GM18951 (cell line): ENCODE results near the gene DPYSL3.

Source experiments
- POLR2A ChIP-seq: IDR thresholded peaks from 4 replicates; pipeline ENCODE4 v1.6.1; 2011; ENCODE audit warnings: mild to moderate bottlenecking; ENCODE audit not compliant: insufficient read length, insufficient read depth; ENCODE audit errors: extremely low read depth
- in situ Hi-C: fragments of 300-500 bp; cut with MboI; formaldehyde crosslinking; loops from one replicate; pipeline ENCODE4 v1.12.0; 2022; ENCODE audit warnings: low sequenced_read_pairs, mixed read lengths, inconsistent platforms; ENCODE audit not compliant: unreplicated experiment

Gene DPYSL3

DNA sequence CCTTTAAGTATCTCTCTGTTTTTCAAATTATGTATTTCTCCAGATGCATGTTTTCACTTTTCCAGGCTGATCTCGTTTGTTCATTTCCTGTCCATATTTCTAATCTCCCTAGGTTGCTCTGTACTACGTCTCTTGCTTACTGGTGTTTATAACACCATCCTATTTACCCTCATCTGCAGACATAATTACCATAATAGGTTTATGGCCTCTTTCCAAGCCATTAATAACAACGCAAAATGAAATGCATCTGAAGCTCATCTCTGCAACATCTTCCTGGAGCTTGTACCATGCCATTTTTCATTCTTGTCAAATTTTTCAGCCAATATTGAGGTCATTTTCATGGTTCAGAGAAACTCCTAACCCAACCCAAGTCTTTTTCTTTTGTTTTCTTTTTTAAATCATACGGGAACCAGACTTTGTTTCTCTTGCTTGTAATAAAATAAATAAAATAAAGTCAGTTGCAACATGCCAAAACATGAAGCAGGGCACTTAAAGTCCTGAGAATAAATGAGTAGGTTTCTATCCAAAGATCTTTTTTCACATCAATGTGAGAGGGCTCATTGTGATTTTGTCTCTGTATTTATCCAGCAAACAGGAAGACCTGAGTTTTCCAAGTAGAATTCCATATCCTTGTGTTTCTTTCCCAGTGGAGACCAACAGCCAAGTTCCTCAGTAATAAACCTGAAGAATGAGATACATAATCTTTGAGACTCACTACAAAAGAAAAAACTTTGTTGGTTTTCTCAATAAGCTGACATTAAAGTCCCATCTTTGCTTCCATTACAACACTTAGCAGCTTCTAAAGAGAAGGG is 37.0 kb downstream of the DPYSL3 start:
- in situ Hi-C loops: no loop called here
- no peak for TF ChIP-seq POLR2A

DNA sequence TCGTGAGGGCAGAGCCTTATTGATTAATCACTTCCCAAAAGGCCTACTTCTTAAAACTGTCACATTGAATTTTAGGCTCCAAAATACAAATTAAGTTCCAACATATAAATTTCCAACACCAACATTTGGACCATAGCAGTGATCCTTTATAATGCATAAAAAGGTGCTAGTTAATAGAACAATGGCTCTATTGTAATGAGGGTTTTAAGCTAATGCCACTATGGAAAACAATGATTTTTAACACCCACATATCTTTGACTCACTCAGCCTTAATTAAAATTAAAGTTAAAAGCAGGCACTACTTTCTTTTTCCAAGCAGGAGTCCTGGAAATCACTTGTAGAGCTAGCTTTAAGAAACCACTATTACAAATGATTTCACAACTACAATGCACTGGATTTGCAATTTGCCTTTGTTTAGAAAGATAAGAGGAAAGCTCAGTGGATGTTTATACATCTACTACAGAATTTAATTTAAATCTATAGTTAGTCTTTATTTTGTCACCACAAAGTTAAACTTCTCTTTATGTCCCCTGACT is 41.8 kb downstream of the DPYSL3 start:
- no peak for TF ChIP-seq POLR2A
- in situ Hi-C loops: no loop called here

GRCh38 chr5:147466360-147466980 is 43.4 kb downstream of the DPYSL3 start:
- no peak for TF ChIP-seq POLR2A
- in situ Hi-C loops: no loop called here

- TF ChIP-seq POLR2A: no peak
- in situ Hi-C loops: no loop called here
These were observed 44.1 kb downstream of the DPYSL3 start for GRCh38 chr5:147465747-147466146.

DNA sequence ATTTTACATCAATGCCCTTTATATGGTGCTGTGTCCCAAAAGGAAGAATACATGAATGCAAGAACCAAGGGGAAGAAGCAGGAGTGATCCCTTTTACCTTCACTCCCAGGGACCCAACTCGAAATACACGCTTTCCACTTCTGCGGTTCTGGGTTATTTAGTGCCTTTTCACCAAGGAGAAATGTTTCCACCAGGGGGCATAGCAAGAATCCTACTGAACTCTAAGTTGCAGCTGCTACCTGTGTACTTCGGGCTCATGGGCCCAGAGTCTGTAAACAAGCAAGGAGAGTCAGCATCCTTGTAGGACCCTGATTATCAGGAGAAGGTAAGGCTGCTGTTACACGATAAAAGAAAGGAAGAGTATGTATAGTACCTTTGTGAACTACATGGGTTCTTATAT is 45.7 kb downstream of the DPYSL3 start:
- in situ Hi-C loops: no loop called here
- no peak for TF ChIP-seq POLR2A

DNA sequence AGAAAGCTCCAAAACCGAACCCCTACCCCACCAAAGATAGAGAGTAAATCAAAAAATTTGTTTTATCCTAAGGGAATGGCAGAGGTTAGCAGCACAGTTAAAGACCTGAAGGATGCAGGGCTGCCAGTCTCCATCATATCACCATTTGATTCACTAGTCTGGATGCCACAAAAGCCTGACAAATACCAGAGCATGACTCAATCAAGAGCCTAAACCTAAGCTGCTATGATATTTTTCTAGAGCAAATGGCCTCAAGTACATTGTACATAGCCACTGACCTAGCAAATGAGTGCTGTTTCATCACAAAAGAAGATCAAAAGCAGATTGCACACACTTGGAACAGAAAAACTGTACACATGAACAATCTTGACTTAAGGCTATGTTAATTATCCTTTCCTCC is 48.0 kb downstream of the DPYSL3 start:
- in situ Hi-C loops: no loop called here
- no peak for TF ChIP-seq POLR2A

- in situ Hi-C loops: no loop called here
These were observed 49.5 kb downstream of the DPYSL3 start for GRCh38 chr5:147460380-147460779.

GRCh38 chr5:147458581-147458980 is 51.3 kb downstream of the DPYSL3 start:
- no peak for TF ChIP-seq POLR2A
- in situ Hi-C loops: no loop called here

More at GRCh38 chr5:147460380-147460779, 49.5 kb downstream of the DPYSL3 start:
- no peak for TF ChIP-seq POLR2A

DNA sequence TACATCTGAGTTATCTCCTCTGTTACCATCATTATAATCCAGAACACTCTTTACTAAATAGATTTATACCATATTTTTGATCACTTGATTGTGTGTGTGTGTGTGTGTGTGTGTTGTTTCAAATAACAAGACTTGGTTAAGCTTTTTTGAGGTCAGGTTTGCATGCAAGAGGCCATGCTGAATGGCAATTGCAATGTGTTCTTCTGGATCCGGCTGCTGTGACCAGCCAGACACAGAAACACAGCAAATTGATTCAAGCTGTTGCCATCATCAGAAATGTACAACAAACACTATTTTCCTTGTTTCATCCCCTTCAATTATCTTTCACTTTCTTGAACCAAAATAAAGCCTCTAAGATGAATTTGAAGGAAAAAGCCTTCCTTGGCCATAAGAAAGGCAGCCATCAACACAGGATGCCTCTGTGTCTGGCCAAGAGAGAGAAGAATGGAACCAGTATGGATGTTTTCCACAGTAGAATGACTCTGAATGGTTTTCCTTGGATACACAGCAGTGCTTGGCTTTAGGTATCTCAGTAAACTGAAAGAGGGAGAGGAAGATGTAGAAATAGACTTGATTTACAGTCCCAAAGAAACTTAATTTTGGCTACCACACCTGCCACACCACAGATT is 53.9 kb downstream of the DPYSL3 start:
- in situ Hi-C loops: no loop called here

DNA sequence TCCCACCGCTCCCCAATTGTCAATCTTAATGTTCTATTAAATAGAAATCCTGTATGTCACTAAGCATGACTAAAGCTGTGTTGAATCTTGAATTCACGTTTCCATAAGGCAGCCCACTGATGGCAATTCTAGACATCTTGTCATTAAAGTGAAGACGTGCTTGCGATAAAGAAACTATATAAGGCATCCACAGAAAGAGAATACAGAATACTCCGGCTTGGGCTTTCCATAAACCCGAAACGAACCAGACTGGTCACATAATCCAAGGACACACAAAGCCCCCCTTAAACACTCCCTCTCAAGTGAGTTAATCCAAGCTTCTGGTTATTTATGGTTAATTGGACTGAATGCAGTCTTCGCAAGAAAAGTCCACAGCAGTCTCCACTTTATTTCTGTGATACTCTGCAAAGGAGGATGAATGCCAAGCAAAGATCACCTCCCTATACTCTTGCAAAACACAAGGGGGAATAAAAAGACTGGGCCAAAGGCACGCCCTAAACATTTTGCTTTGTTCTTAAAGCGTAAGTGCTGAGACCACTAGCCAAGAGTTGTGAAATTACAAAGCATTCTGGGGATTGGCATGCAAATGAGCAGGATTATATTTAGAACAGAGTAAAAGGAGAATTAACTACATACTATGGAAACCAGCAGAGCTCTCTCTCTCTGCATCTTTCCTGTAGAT is 54.7 kb downstream of the DPYSL3 start:
- no peak for TF ChIP-seq POLR2A
- in situ Hi-C loops: no loop called here

More for the DNA sequence above, 53.9 kb downstream of the DPYSL3 start:
- no peak for TF ChIP-seq POLR2A

- in situ Hi-C loops: no loop called here
- TF ChIP-seq POLR2A: no peak
These were observed 55.7 kb downstream of the DPYSL3 start for GRCh38 chr5:147453875-147454814.
